Measurements from ENCODE around the gene DNAI4. TPM values are rescaled to one million over a fixed set of nuclear protein-coding genes. Genes with fewer than 3 reads are reported as not detected.
"Not testable (repeated sequence)": the region's sequence is repeated elsewhere in the genome, so short reads cannot be mapped to it uniquely, and the experiment has no call there.

DNAI4 gene
- total RNA-seq, 4 donors from 2014 or later, result 30.6 to 99.5 (median 55.4) TPM

DNA sequence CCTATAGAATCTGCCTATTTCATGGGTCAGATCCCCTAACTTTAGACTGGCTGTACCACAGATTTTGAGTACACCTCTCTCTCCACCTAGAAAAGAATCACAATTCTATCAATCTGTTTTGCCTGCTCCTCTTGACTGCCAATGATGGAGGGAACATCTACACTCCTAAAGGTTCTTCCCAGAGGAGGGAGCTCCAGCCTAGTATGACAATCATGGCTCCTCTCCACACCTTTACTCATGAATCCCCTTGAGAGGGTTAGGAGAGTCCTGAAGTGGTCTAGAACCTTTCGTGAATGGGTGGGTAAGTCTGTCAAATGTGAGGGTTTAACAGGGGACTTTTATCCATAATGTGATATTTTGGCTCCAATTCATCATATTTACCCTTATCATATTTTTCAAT, 48.0 kb downstream of the DNAI4 start:
- intact Hi-C loops (cut with DNase I; ENCODE audit: low total_unique reads), result no loop called here
- H3K36me3 ChIP-seq, result no peaks in the 10 kb centered on the region
- no peak for DNase-seq
- H3K27me3 ChIP-seq, result no peaks in the 10 kb centered on the region
- no peak overlapping the region for H3K27ac ChIP-seq
- no peak overlapping the region for H3K4me3 ChIP-seq
- TF ChIP-seq, protein P1, sequence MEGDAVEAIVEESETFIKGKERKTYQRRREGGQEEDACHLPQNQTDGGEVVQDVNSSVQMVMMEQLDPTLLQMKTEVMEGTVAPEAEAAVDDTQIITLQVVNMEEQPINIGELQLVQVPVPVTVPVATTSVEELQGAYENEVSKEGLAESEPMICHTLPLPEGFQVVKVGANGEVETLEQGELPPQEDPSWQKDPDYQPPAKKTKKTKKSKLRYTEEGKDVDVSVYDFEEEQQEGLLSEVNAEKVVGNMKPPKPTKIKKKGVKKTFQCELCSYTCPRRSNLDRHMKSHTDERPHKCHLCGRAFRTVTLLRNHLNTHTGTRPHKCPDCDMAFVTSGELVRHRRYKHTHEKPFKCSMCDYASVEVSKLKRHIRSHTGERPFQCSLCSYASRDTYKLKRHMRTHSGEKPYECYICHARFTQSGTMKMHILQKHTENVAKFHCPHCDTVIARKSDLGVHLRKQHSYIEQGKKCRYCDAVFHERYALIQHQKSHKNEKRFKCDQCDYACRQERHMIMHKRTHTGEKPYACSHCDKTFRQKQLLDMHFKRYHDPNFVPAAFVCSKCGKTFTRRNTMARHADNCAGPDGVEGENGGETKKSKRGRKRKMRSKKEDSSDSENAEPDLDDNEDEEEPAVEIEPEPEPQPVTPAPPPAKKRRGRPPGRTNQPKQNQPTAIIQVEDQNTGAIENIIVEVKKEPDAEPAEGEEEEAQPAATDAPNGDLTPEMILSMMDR (IDR thresholded peaks at IDR 0.05), result no peak
- TF ChIP-seq POLR2A (IDR thresholded peaks at IDR 0.05), result no peak
- H3K9me3 ChIP-seq, result no peaks in the 10 kb centered on the region
- H3K4me1 ChIP-seq, result no peaks in the 10 kb centered on the region

DNA sequence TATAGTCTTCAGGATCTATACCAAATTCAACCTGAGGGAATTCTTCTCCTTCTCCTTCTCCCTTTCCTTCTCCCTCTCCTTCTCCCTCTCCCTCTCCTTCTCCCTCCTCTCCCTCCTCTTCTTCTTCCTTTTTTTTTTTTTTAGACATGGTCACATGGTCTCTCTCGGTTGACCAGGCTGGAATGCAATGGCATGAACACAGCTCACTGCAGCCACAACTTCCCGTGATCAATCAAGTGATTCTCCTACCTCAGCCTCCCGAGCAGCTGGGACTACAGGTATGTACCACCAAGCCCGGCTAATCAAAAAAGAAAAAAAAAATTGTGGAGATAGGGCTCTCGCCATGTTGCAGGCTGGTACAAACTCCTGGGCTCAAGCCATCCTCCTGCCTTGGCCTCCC, 51.5 kb downstream of the DNAI4 start:
- no peak overlapping the region for H3K4me3 ChIP-seq
- no peaks in the 10 kb centered on the region for H3K4me1 ChIP-seq
- no peaks in the 10 kb centered on the region for H3K27me3 ChIP-seq
- no peak for DNase-seq
- TF ChIP-seq POLR2A (IDR thresholded peaks at IDR 0.05), result no peak
- TF ChIP-seq, protein P1 (IDR thresholded peaks at IDR 0.05), result no peak
- no peaks in the 10 kb centered on the region for H3K36me3 ChIP-seq
- no peaks in the 10 kb centered on the region for H3K9me3 ChIP-seq
- intact Hi-C loops (cut with DNase I; ENCODE audit: low total_unique reads), result no loop called here
- no peak overlapping the region for H3K27ac ChIP-seq

DNA sequence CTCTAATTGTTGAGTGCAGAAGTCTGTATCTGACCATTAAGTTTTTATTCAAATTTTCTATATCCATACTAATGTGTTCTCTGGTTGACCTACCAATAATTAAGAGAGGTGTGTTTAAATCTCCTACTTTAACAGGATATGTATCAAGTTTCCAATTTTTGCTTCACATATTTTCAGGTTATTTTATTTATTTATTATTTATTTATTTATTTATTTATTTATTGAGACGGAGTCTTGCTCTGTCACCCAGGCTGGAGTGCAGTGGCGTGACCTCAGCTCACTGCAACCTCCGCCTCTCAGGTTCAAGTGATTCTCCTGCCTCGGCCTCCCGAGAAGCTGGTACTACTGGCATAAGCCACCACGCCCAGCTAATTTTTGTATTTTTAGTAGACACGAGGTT, 52.6 kb downstream of the DNAI4 start:
- H3K4me3 ChIP-seq; intact Hi-C loops (cut with DNase I; ENCODE audit: low total_unique reads): not testable (repeated sequence)

DNA sequence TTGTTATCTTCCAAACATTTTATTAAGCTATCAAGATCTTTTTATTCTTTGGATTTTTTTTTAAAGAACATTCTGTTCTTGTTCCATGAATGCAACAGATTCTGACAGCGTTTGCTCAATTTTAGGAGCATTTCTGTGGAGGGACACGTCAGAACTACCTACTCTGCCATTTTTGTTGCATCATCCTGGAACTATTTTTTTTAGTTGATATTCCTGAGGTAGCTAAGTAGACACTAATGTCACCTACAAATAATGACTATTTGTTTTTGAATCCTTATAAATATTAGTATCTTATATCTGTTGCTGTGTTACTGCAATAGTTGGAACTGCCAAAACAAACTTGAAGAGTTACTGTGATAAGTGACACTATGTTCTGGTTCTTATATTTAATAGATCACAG, 57.2 kb downstream of the DNAI4 start:
- intact Hi-C loops (cut with DNase I; ENCODE audit: low total_unique reads), result no loop called here
- DNase-seq, result no peak
- no peaks in the 10 kb centered on the region for H3K27me3 ChIP-seq
- no peak overlapping the region for H3K27ac ChIP-seq
- H3K4me1 ChIP-seq, result no peaks in the 10 kb centered on the region
- no peaks in the 10 kb centered on the region for H3K36me3 ChIP-seq
- no peak overlapping the region for H3K4me3 ChIP-seq
- no peaks in the 10 kb centered on the region for H3K9me3 ChIP-seq
- no peak for TF ChIP-seq POLR2A (IDR thresholded peaks at IDR 0.05)
- TF ChIP-seq, protein P1 (IDR thresholded peaks at IDR 0.05), result no peak

More for the DNA sequence above, 52.6 kb downstream of the DNAI4 start:
- H3K27ac ChIP-seq, DNase-seq, H3K36me3 ChIP-seq, H3K9me3 ChIP-seq, H3K4me1 ChIP-seq, H3K27me3 ChIP-seq: not testable (repeated sequence)

DNA sequence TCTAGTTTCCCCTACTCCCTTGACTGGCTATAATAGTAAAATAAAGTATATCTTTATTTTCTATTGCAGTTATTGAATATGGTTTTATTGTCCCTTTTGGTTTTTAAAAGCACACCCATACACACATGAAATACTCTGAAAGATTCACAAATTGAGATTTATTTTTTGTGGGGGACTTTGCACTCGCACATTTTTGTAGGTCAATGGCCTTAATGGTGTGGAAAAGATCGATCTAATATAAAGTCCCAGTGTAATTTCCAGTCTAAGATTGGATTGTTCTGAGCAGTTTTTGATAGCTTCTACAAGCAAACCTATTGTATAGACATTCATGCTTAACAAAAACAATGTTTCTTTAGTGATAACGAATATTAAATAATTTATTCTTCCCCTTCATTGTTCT, 64.1 kb downstream of the DNAI4 start:
- no peak for DNase-seq
- H3K27ac ChIP-seq, result no peak overlapping the region
- no peaks in the 10 kb centered on the region for H3K9me3 ChIP-seq
- TF ChIP-seq POLR2A (IDR thresholded peaks at IDR 0.05), result no peak
- TF ChIP-seq, protein P1 (IDR thresholded peaks at IDR 0.05), result no peak
- H3K4me1 ChIP-seq, result no peaks in the 10 kb centered on the region
- intact Hi-C loops (cut with DNase I; ENCODE audit: low total_unique reads), result no loop called here
- H3K36me3 ChIP-seq, result no peaks in the 10 kb centered on the region
- H3K27me3 ChIP-seq, result no peaks in the 10 kb centered on the region
- H3K4me3 ChIP-seq, result no peak overlapping the region

DNA sequence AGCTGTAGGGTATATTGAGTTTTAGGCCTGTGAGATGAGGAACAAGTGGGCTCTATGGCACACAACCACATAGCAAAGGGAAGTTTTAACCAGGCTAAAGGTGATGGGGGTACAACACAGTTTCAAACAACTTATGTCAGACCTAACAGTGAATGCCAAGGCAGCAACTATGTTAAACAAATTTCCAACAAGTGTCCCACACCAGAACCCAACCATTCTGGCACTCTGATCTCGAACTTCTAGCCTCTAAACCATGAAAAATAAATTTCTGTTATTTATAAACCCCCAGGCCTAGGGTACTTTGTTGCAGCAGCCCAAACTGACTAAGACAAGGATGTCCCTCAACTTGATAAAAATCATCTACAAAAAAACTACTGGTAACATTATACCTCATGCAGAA, 71.3 kb downstream of the DNAI4 start:
- Histone ChIP-seq H3K36me3 (no peaks in the 10 kb centered on the region), H3K9me3 (no peaks in the 10 kb centered on the region), H3K27ac (no peak overlapping the region), H3K4me3 (no peak overlapping the region), H3K4me1 (no peaks in the 10 kb centered on the region), H3K27me3 (no peaks in the 10 kb centered on the region)
- no peak for TF ChIP-seq POLR2A (IDR thresholded peaks at IDR 0.05)
- TF ChIP-seq, protein P1 (IDR thresholded peaks at IDR 0.05), result no peak
- intact Hi-C loops (cut with DNase I; ENCODE audit: low total_unique reads), result no loop called here
- no peak for DNase-seq
